ENCODE measurements around the gene LNP1.

- no peak for TF ChIP-seq CTCF (IDR thresholded peaks at IDR 0.05)
- no peak for TF ChIP-seq EP300 (IDR thresholded peaks at IDR 0.05)
- no peak for TF ChIP-seq POLR2A (IDR thresholded peaks at IDR 0.05)
Measured at GRCh38 chr3:100437721-100438622, 36.6 kb downstream of the LNP1 start.

Data from ovary (tissue), 3 donors.